Activated naive CD8-positive, alpha-beta T cell treated with anti-CD3 and anti-CD28 coated beads, Interleukin-2, amount 50 U/mL, for 16 hours (primary cell): Measurements from ENCODE around the gene OR8S1.
"Not testable (repeated sequence)": the region's sequence is repeated elsewhere in the genome, so short reads cannot be mapped to it uniquely, and the experiment has no call there.

Experiments
- DNase-seq: peaks from one replicate; pipeline ENCODE4 v3.0.0-alpha.2; 2020; ENCODE audit warnings: low read depth, low spot score

The OR8S1 gene, protein sequence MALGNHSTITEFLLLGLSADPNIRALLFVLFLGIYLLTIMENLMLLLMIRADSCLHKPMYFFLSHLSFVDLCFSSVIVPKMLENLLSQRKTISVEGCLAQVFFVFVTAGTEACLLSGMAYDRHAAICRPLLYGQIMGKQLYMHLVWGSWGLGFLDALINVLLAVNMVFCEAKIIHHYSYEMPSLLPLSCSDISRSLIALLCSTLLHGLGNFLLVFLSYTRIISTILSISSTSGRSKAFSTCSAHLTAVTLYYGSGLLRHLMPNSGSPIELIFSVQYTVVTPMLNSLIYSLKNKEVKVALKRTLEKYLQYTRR

DNA sequence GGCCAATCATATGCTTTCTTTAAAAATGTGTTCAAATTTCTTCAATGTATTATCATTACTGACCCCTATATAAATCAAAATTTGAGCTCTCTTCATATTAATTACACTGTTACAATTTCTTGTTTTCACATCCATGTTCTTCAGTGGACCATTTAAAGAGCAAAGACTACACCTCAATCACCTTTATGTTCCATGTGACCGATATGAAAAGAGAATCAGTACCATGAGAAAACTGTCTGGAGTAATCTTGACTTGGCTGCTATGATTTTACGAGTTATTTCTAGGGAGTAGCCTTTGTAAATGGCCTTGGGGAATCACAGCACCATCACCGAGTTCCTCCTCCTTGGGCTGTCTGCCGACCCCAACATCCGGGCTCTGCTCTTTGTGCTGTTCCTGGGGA is at the start of gene OR8S1:
Gene OR8S1, plus strand, starts transcription at position 301 of the 400 bp plus-strand sequence. Its CDS starts 0 bp downstream, at position 301.
- no peak for DNase-seq

DNA sequence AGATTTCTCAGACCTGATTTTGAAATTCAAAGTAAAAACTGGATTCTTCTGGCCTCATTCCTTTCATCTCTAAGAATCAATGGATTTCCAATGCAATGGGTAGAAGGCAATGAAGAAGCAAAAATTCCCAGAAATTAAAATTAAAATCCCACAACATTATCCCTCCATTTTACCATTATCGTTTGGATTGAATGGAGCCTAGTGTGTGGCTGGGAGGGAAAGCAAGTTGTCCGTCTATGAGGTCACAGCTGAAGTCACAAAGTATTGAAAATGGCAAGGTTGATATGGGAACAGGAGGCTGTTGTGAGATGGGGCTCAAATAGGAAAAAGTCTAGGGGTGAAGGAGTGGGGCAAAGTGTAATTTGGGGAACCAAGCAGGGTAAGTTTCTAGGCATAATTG is 43.2 kb upstream of the OR8S1 start, which contains the start of gene C12orf54:
Gene C12orf54, plus strand, starts transcription at position 301 of the 400 bp plus-strand sequence. CDS start 799 bp downstream, outside the sequence.
- DNase-seq, result no peak

DNA sequence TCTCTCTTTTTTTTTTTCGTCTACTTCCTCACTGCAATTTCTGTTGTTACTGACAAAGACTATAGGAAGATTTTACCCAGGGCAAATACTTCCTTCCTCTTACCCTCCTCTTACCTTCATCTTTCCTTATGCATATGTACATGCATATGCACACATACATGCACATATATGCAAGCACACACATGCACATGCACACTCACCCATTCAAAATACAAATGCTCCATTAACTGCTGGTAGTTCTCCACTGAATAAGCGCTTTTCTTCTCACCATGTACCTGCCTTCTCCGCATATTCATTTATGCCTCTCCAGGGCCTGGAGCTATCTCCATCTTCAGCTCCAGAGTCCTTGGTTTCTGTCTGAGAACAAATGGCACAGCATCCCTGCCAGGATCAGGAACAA is 42.5 kb upstream of the OR8S1 start:
- no peak for DNase-seq

DNA sequence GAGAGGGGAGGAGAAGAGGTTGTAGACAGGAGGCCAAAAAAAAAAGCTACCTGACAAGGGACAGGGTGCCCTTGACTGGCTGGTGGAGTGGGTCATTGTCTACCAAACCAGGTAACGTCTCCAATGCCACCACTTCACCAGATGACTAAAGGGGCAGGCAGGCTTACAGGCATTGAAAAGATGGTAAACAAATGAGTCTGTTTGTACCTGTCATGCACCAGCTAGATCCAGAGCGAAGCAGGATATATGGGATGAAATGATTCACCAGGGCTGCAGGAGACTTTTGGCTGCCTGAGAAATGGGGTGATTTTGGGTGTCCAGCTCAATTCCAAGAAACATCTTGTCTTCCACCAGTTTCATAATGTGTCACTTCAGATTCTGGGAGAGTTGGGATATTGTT is 39.2 kb upstream of the OR8S1 start:
- DNase-seq, result no peak

DNA sequence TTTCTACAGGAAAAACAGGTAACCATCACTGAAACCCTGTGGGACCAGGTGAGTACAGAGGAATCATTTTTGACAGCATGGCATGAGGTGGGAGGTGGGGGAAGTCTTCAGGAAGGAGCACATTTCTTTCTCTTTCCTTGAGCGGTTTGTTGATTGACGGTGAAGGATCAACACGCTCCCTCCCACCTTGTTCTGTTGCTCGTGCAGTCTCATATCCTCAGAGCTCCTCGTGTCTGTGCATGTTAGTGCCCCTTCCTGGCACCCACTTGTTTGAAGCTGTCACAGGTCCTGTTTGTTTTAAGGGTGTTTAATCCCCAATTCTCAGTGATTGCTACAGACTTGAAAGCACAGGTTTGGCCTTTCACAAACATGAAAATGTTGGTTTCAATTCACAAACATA is 38.8 kb upstream of the OR8S1 start:
- DNase-seq, result no peak

DNA sequence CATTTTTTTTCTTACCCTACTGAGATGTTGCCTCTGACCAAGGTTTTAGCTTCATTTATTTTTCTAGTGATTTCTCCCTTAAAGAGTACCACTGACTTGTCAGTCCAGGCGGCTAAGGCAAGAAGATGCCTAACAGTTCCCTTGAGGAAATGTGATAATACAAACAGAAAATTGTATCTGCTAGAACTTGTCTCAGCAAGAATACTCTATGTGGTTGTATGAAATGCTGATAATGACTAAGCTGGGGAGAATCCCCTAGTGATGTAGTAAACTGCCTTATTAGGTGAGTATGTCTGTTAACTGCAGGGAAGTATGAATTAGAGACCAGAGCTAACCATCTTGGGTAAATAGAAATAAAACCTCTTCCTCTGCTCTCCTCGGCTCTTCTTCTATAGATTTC is 36.4 kb upstream of the OR8S1 start:
- DNase-seq, result no peak

DNA sequence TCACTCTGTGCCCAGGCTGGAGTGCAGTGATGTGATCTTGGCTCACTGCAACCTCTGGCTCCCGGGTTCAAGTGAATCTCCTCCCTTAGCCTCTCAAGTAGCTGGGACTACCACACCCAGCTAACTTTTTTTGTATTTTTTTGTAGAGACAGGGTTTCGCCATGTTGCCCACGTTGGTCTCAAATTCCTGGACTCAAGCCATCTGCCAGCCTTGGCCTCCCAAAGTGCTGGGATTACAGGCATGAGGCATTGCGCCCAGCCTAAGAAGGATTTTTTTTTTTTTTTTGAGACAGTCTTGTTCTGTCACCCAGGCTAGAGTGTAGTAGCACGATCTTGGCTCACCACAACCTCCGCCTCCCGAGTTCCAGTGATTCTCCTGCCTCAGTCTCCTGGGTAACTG is 36.0 kb upstream of the OR8S1 start:
- not testable (repeated sequence) for DNase-seq

DNA sequence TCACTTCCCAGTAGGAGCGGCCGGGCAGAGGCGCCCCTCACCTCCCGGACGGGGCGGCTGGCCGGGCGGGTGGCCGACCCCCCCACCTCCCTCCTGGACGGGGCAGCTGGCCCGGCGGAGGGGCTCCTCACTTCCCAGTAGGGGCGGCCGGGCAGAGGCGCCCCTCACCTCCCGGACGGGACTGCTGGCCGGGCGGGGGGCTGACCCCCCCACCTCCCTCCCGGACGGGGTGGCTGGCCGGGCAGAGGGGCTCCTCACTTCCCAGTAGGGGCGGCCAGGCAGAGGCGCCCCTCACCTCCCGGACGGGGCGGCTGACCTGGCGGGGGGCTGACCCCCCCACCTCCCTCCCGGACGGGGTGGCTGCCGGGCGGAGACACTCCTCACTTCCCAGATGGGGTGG is 25.2 kb upstream of the OR8S1 start:
- not testable (repeated sequence) for DNase-seq

DNA sequence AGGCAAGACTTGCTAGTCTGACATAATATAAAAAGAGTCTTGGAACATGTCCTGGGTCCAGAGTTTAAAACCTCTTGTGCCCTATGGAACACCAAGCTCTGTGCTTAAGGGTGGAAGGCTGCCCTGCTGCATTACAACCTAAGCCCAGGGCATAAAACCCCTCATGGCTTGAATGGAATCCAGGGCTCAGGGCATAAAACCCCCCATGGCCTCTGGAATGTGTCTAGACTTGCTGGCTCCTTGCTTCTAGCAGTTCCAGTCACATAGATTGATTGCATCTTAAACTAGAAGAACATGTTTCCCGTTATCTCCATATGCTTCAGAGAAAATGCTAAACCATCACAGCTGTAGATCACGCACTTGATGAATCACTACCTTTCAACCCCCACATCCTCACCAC is 18.6 kb upstream of the OR8S1 start:
- DNase-seq, result not testable (repeated sequence)

DNA sequence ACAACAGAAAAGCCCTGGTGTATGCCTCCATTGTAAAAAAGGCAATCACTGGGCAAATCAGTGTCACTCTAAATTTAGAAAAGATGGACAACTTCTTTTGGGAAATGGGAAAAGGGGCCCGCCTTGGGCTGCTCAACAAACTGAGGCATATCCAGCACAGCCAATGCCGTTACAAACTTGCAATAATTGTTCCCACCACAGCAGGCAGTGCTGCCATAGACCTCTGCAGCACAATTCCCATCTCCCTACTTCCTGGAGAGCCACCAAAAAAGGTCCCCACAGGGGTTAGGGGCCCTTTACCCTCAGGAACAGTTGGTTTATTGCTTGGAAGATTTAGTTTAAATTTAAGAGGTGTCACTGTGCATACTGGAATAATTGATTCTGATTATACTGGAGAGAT is 16.4 kb upstream of the OR8S1 start:
- DNase-seq, result no peak

DNA sequence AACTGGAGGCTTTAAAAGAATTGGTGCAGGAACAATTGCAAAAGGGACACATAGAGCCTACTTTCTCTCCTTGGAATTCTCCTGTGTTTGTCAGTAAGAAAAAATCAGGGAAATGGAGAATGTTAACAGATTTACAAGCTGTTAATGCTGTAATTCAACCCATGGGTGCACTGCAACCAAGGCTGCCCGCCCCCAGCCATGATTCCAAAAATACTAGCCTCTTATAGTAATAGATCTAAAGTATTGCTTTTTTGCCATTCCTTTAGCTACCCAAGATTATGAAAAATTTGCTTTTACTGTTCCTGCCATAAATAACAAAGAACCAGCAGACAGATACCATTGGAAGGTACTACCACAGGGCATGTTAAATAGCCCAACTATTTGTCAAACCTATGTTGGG is 15.3 kb upstream of the OR8S1 start:
- DNase-seq, result no peak

DNA sequence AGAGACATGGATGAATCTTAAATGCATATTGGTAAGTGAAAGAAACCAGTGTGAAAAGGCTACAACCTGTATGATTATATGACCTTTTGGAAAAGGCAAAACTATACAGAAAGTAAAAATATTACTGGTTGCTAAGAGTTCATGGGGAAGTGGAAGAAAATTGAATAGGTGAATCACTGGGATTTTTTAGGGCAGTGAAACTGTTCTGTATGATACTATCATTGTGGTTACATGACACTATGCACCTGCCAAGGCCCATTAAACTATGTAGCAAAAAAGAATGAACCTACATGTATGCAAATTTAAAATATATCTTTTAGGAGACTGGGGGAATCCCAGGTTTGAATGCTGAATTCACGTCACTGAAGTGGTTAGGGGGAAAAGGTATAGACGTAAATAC is 12.6 kb upstream of the OR8S1 start:
- no peak for DNase-seq

DNA sequence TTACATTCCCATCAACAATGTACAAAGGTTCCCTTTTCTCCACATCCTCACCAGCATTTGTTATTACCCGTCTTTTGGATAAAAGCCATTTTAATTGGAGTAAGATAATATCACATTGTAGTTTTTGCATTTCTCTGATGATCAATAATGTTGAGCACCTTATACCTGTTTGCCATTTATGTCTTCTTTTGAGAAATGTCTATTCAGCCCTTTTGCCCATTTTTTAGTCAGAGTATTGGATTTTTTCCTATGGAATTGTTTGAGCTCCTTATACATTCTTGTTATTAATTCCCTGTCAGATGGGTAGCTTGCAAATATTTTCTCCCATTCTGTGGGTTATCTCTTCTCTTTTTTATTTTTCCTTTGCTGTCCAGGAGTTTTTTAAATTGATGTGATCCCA is 10.7 kb upstream of the OR8S1 start:
- no peak for DNase-seq

DNA sequence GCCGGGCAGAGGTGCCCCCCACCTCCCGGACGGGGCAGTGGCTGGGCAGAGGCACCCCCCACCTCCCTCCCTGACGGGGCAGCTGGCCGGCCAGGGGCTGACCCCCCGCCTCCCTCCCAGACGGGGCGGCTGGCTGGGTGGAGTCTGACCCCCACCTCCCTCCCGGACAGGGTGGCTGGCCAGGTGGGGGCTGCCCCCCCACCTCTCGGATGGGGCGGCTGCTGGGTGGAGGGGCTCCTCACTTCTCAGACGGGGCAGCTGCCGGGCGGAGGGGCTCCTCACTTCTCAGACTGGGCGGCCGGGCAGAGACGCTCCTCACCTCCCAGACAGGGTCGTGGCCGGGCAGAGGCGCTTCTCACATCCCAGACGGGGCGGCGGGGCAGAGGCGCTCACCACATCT is 5.1 kb upstream of the OR8S1 start:
- not testable (repeated sequence) for DNase-seq

DNA sequence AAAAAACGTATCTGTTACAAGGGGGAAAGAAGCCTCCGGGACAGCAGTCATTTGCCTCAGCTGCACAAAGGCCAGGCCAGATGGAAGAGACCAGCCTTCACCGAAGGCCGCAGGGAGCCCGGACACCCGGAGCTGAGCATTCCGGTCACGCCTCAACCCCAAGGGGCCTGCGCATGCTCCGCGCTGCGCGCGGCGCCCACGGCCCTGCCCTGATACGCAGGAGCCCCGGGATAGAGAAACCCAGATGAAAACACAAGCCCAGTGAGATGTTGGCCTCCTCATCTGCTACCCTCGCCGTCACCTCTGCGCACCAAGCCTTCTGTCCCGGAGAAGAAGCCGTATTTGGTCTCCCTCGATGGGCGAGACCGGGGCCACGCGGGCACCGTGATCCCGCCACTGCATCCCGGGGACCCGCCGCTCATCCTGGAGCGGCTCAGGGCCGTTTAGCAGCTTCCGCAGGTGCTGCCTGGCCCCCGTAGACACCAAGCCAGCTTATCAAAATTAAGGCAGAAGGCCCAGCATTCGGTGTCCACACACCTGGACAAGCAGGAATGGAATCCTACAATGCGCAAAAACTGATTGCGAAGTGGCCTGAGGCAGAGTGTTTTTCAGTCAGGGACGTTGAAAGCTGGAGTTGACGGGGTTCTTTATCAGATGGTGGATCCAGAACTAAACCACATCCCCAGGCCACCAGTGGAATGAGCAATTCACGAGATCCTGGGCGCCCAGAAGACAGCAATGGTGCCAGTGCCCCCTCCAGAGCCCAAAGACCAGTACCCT is 2.6 kb downstream of the OR8S1 start:
- DNase-seq, result no peak

DNA sequence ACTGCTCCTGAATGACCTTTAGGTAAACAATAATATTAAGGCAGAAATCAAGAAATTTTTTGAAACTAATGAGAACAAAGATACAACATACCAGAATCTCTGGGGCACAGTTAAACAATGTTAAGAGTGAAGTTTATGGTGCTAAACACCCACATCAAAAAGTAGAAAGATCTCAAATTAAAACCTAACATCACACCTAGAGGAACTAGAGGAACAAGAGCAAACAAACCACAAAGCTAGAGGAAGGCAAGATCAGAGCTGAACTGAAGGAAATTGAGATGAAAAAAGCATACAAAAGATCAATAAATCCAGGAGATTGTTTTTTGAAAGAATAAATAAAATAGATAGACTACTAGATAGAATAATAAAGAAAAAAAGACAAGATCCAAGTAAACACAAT is 7.2 kb downstream of the OR8S1 start:
- DNase-seq, result no peak

DNA sequence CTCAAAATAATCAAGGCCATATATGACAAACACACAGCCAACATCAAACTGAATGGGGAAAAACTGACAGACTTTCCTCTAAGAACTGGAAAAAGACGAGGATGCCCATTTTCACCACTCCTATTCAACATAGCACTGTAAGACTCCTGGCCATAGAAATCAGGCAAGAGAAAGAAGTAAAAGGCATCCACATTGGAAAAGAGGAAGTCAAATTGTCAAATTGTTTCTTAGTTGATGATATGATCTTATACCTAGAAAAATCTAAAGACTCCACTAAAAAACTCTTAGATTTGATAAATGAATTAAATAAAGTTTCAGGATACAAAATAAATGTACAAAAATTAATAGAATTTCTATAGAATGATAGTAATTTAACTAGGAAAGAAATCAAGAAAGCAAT is 11.2 kb downstream of the OR8S1 start:
- no peak for DNase-seq

DNA sequence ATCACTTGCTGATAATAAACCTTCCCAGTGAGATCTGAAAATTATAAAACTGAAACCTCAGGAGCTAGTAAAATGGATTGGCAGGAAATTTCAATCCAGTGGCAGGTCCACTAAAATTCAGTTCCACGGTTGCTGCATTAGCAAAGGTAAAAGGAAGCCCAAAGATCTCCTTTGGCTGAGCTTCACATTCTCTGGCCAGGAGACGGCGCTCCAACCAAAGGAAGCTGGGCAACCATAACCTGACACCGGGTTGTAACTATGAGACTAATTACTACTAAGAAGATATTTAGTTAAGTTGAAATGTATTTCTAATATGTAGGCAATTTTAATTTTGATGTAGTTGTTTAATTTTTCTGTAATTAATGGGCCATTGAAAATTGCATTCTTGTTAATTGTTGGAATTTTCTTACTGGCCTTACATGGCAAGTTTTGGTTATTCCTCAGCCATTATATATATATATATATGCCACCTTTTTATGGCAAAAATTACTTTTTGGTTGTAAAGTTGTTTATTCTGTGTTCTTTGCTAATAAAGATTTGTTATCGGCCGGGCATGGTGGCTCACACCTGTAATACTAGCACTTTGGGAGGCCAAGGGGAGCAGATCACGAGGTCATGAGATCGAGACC is 17.0 kb downstream of the OR8S1 start:
- peak; percentile 7 for DNase-seq

DNA sequence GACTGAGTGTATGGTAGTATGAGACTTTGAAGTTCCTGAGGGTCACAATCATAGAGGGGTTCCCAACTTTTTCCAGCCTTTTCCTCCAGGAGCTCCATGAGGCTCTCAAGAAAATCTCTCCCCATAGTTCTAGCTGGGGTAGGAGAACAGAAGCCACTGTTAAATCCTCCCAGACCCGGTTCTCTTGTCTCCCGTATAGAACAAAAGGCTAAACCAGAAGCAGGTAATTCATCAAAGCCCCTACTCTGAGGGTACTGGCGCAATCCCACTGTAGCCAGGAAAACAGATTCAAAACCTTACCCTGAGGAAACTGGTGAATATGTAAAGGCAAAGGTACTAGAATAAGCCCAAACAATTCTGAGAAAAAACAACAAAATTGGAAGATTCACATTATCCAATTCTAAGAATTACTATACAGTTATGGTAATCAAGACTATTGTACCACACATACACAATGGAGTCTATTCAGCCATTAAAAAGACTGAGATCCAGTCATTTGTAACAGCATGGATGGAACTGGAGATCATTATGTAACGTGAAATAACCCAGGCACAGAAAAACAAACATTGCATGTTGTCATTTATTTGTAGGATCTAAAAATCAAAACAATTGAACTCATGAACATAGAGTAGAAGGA is 20.5 kb downstream of the OR8S1 start:
- DNase-seq, result no peak

DNA sequence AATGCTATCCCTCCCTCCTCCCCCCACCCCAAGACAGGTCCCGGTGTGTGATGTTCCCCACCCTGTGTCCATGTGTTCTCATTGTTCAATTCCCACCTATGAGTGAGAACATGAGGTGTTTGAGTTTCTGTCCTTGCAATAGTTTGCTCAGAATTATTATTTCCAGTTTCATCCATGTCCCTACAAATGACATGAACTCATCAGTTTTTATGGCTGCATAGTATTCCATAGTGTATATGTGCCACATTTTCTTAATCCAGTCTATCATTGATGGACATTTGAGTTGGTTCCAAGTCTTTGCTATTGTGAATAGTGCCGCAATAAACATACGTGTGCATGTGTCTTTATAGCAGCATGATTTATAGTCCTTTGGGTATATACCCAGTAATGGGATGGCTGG is 21.6 kb downstream of the OR8S1 start:
- not testable (repeated sequence) for DNase-seq

DNA sequence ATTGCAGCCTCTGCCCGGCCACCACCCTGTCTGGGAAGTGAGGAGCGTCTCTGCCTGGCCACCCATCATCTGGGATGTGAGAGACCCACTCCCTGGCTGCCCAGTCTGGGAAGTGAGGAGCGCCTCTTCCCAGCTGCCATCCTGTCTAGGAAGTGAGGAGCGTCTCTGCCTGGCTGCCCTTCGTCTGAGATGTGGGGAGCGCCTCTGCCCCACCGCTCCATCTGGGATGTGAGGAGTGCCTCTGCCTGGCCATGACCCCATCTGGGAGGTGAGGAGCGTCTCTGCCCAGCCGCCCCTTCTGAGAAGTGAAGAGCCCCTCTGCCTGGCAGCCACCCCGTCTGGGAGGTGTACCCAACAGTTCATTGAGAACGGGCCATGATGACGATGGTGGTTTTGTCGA is 26.2 kb downstream of the OR8S1 start:
- not testable (repeated sequence) for DNase-seq
